Measurements from ENCODE around the gene MYO3B.
"Not testable (repeated sequence)": the region's sequence is repeated elsewhere in the genome, so short reads cannot be mapped to it uniquely, and the experiment has no call there.

MYO3B gene

GRCh38 chr2:170461889-170462288, 283.9 kb downstream of the MYO3B start:
- no peak for DNase-seq

DNA sequence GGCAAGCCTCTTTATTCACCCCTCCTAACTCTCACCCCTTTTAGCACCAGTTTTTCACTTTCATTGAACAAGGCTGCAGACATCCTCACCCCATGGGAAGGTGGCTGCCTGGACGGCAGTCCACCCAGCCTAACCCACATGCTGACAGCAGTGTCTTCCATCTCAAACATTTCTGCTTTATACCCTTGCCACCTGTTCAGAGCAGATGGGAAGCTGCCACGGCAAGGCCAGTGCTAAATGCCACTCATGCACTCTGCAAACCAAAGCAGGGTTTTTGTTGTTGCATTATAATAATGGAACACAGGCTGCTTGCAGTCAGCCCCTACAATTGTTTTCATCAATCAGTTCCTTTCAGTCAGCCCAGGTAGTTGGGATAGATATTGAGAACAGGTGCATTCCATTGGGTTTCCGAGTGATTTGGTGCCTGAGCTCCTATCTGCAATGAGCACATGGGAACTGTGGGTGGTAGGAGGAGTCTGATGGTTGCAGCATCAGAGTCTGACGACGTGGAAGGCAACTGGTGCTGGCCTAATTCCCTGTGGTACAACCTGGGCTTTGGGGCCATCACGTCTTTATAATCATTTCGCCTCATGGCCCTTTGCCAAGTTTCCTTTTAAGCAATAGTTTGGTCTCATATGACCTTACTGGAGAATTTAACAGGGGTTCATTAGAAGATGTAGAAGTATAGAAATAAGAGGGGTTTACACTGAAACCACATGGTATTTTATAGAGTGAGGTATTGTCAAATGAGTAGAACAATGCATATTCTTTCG, 284.7 kb downstream of the MYO3B start:
- no peak for DNase-seq
- in situ Hi-C loops (cut with HindIII; ENCODE audit: low pct_ligation_motif_present, low pct_unique_long_range_greater_than_20kb, low sequenced_read_pairs), result no loop called here

More at GRCh38 chr2:170461889-170462288, 283.9 kb downstream of the MYO3B start:
- in situ Hi-C loops (cut with HindIII; ENCODE audit: low pct_ligation_motif_present, low pct_unique_long_range_greater_than_20kb, low sequenced_read_pairs), result no loop called here

- DNase-seq, result no peak
- in situ Hi-C loops (cut with HindIII; ENCODE audit: low pct_ligation_motif_present, low pct_unique_long_range_greater_than_20kb, low sequenced_read_pairs), result no loop called here
Observed at GRCh38 chr2:170463206-170463537, 285.2 kb downstream of the MYO3B start.

GRCh38 chr2:170464268-170464667, 286.3 kb downstream of the MYO3B start:
- in situ Hi-C loops (cut with HindIII; ENCODE audit: low pct_ligation_motif_present, low pct_unique_long_range_greater_than_20kb, low sequenced_read_pairs), result no loop called here
- no peak for DNase-seq

DNA sequence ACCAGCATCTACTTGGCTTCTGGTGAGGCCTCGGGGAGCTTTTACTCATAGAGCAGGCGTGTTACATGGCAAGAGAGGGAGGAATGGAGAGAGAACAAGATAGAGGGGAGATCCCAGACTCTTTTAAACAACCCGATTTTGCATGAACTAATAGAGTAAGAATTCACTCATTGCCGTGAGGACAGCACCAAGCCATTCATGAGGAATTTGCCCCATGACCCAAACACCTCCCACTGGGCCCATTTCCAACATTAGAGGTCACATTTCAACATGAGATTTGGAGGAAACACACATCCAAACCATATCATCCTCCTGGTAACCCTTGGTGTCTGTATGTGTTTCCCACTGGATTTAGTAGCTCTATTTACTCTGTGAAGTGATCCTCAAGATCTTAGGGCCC, 287.3 kb downstream of the MYO3B start:
- in situ Hi-C loops (cut with HindIII; ENCODE audit: low pct_ligation_motif_present, low pct_unique_long_range_greater_than_20kb, low sequenced_read_pairs), result no loop called here
- DNase-seq, result no peak

- no peak for DNase-seq
- in situ Hi-C loops (cut with HindIII; ENCODE audit: low pct_ligation_motif_present, low pct_unique_long_range_greater_than_20kb, low sequenced_read_pairs), result no loop called here
Observed at GRCh38 chr2:170466632-170467031, 288.7 kb downstream of the MYO3B start.

- in situ Hi-C loops (cut with HindIII; ENCODE audit: low pct_ligation_motif_present, low pct_unique_long_range_greater_than_20kb, low sequenced_read_pairs), result no loop called here
- DNase-seq, result no peak
Observed at GRCh38 chr2:170467568-170468422, 289.8 kb downstream of the MYO3B start.

GRCh38 chr2:170468557-170468956, 290.6 kb downstream of the MYO3B start:
- DNase-seq, result no peak
- in situ Hi-C loops (cut with HindIII; ENCODE audit: low pct_ligation_motif_present, low pct_unique_long_range_greater_than_20kb, low sequenced_read_pairs), result no loop called here

DNA sequence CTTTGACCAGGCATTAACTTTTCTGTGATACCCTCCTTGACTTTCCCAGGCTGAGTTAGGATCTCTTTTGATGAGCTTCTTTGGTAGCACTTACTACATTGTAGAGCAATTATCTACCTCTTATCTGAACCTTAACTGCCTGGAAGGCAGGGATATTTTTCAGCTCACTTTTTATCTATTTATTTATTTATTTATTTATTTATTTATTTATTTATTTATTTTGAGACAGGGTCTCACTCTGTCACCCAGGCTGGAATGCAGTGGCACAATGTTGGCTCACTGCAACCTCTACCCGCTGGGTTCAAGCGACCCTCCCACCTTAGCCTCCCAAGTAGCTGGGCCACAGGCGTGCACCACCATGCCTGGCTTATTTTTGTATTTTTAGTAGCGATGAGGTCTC, 294.6 kb downstream of the MYO3B start:
- in situ Hi-C loops (cut with HindIII; ENCODE audit: low pct_ligation_motif_present, low pct_unique_long_range_greater_than_20kb, low sequenced_read_pairs); DNase-seq: not testable (repeated sequence)

- DNase-seq, result no peak
- in situ Hi-C loops (cut with HindIII; ENCODE audit: low pct_ligation_motif_present, low pct_unique_long_range_greater_than_20kb, low sequenced_read_pairs), result no loop called here
Observed at GRCh38 chr2:170475878-170476277, 297.9 kb downstream of the MYO3B start.

DNA sequence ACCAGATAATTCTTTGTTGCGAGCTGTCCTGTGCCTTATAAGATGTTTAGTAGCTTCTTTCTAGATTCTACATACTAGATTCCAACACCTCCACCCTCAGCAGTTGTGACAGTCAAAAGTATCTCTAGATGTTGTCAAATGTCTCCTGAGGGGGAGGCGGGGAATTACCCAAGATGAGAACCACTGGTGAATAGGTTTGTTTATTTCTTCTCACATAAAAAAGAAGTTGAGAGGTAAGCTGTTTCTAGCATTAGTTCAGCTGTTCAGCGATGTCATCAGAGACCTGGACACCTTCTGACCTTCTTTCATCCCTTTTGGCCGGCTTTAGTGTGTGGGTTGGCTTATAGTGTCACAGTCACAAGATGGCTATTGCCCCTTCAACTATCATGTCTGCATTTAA, 299.7 kb downstream of the MYO3B start:
- no peak for DNase-seq
- in situ Hi-C loops (cut with HindIII; ENCODE audit: low pct_ligation_motif_present, low pct_unique_long_range_greater_than_20kb, low sequenced_read_pairs), result no loop called here

DNA sequence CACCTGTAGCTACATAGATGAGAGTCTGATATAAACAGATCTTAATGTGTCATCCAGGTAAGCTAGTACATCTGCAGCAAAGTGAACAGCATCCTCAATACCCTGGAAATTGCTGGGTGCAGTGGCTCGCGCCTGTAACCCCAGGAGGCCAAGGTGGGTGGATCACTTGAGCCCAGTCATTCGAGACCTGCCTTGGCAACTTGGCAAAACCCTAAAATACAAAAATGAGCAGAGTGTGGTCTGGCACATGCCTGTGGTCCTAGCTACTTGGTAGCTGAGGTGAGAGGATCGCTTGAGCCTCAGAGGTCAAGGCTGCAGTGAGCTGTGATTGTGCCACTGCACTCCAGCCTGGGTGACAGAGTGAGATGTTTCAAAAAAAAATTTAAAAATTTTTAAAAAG, 303.3 kb downstream of the MYO3B start:
- no peak for DNase-seq
- in situ Hi-C loops (cut with HindIII; ENCODE audit: low pct_ligation_motif_present, low pct_unique_long_range_greater_than_20kb, low sequenced_read_pairs), result no loop called here

DNA sequence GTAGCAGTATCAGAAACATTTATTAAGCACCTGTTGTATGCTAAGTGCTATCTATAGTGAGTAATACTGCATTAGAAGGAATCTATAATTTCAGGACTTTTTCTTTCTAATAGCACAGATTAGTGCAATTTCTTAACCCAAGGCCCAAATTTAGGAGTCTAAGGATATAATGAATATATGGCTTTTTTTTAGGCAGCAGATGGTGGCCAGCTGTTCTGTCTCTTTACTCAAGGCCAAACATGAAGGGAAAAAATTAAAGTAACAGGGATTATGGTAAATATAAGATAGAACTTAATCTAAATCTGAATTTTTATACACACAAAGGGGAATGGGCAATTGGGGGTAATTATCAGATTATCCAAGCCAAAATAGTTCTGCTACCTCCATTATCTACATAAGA, 306.6 kb downstream of the MYO3B start:
- in situ Hi-C loops (cut with HindIII; ENCODE audit: low pct_ligation_motif_present, low pct_unique_long_range_greater_than_20kb, low sequenced_read_pairs), result no loop called here

DNA sequence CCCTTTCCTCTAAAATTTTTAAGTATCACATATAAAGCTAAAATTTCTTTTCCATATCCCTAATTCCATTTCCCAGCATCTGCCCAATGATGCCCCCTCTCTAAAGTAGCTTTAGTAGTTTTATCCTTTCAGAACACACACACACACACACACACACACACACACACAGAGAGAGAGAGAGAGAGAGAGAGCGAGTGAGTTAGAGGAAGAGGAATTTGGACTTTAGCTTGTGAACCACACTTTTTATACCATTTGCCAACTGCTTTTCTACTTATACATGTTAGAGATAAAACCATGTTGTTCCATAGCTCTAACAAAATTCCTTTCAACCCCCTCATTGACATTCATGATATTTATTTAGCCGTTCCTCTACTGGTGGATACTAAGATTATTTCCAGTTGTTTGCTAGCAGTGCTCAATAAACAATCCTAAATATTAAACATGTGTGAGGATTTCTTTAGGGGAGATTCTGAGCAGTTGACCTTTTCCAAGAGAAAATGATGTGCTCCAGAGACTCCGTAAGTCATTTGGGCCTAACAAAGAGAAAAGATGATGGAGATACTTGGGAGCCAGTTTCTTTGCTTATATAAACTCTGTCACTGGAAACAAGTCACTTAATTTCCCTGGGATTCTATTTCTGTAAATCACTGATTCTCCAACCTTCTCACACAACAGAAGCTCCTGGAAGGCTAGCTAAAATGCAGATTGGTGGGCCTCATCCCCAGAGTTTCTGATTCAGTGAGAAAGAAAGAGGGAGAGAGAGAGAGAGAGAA, 307.5 kb downstream of the MYO3B start:
- no peak for DNase-seq
- in situ Hi-C loops (cut with HindIII; ENCODE audit: low pct_ligation_motif_present, low pct_unique_long_range_greater_than_20kb, low sequenced_read_pairs), result no loop called here

More for the DNA sequence above, 306.6 kb downstream of the MYO3B start:
- no peak for DNase-seq

- peak; percentile 10 for DNase-seq
- in situ Hi-C loops (cut with HindIII; ENCODE audit: low pct_ligation_motif_present, low pct_unique_long_range_greater_than_20kb, low sequenced_read_pairs), result no loop called here
Observed at GRCh38 chr2:170486730-170487129, 308.8 kb downstream of the MYO3B start.

DNA sequence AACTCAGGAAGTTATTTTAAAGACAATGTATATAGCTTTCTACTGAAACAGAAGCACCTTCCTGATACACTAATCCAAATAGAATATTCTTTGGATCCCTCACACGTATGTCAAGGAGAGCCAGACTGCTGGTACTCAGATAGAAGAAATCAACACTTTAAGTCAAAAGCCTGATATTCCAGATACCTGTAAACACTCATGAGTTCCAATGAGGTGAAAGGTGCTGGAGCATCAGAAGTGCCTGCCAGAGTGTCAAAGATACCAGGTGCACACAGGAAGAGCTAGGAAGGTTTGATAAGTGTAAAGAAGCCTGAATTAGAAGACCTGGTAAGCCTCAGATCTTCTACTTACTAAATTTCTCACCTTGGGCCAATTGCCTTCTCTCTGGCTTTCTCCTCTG, 310.9 kb downstream of the MYO3B start:
- in situ Hi-C loops (cut with HindIII; ENCODE audit: low pct_ligation_motif_present, low pct_unique_long_range_greater_than_20kb, low sequenced_read_pairs), result no loop called here
- no peak for DNase-seq

DNA sequence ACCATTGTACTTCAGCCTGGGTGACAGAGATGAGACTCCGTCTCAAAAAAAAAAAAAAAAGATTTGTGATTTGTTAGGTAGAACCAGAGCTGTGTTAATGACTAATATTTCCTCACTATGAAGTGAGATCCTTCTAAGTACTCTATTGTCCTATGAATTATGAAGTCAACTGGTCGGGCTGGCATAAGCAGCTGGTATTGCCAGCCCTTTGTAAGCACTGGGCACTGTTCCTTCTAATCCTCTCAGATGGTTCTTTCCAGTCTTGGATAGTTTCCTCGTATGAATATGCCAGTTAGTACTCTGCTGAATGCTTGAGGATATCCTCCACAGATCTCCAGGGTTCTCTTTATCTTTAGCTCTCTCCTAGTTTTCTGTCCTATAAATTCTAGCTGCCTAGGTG, 314.1 kb downstream of the MYO3B start:
- in situ Hi-C loops (cut with HindIII; ENCODE audit: low pct_ligation_motif_present, low pct_unique_long_range_greater_than_20kb, low sequenced_read_pairs), result no loop called here
- no peak for DNase-seq

GRCh38 chr2:170493426-170494097, 315.6 kb downstream of the MYO3B start:
- peak; percentile 9 for DNase-seq
- in situ Hi-C loops (cut with HindIII; ENCODE audit: low pct_ligation_motif_present, low pct_unique_long_range_greater_than_20kb, low sequenced_read_pairs), result no loop called here

DNA sequence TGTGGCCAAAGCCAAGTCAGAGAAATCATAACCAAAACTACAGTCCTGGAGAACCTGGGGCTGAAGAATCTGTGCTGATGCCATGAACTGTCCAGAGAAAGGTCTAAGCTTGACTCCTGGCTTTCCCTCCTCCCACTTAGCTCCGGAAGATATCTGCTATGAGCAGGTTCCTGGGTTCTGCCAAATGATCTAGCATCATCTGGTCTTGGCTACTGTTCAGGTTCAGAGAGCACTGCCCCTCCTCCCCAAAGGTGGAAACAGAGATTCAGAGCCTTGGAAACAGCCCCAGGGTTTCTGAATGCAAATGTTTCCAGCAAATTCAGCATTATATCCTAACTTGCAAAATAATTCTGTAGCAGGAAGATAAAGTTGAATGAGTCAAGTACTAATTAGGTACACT, 317.9 kb downstream of the MYO3B start:
- in situ Hi-C loops (cut with HindIII; ENCODE audit: low pct_ligation_motif_present, low pct_unique_long_range_greater_than_20kb, low sequenced_read_pairs), result no loop called here

More for the DNA sequence above, 317.9 kb downstream of the MYO3B start:
- DNase-seq, result no peak

All from ACHN (cell line).